Body of pancreas (tissue), 4 donors: ENCODE measurements around the gene OTOGL.

Experiments used
- CTCF ChIP-seq, 7 experiments: fragments of 450-650 bp in 4 of 7; fragments of 200-600 bp in 3 of 7; sonication (generic) in 3 of 7; IDR thresholded peaks; one replicate each; pipeline ENCODE4 v1.5.1; 2016 to 2019; ENCODE audit warnings: antibody characterized with exemption in 7 of 7
- POLR2A ChIP-seq, 3 donors: fragments of 450-650 bp; IDR thresholded peaks; one replicate each; pipeline ENCODE4 v1.6.1; 2016; ENCODE audit warnings: antibody characterized with exemption in 3 of 3, mild to moderate bottlenecking in 2 of 3

DNA sequence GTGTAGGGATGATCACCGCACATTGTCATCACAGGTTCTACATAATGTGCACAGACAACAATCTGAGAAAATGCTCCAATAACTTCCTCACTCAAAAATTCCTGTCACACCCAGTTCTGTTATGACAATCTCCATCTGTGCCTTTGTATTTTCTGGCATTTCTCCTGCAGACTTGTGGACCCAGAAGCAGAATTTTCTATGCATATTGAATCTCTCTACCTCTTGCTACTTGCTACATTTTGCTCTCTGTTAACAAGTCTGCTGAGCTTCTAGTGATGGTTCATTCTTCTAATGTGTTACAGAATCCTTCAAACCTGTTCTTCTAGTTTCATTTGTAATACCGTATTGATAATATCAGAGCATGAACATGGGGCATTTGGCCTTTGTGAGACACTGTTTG is 216.9 kb downstream of the OTOGL start:
- TF ChIP-seq CTCF (IDR thresholded peaks at IDR 0.05): no peak
- no peak for TF ChIP-seq POLR2A (IDR thresholded peaks at IDR 0.05)
